DND-41 (cell line): ENCODE data around the gene TGM5.

Source experiments
- CTCF ChIP-seq: IDR thresholded peaks from 2 replicates; pipeline ENCODE4 v1.5.1; 2012; ENCODE audit warnings: borderline replicate concordance, low read length, moderate library complexity, mild to moderate bottlenecking; ENCODE audit not compliant: poor library complexity, severe bottlenecking; ENCODE audit errors: extremely low read depth
- EZH2 ChIP-seq: IDR thresholded peaks from 3 replicates; pipeline ENCODE4 v1.6.1; 2012; ENCODE audit warnings: borderline replicate concordance, low read depth, mild to moderate bottlenecking, moderate library complexity, low read length, inconsistent platforms; ENCODE audit not compliant: severe bottlenecking

- TF ChIP-seq CTCF (no peak), EZH2 (no peak)
These were observed 16.8 kb upstream of the TGM5 start for GRCh38 chr15:43283526-43283925.
